ENCODE data around the gene TRIO.

GRCh38 chr5:14467251-14467650 lies 324.1 kb downstream of the TRIO start:
- TF ChIP-seq TAF1 (IDR thresholded peaks at IDR 0.05; ENCODE audit: borderline replicate concordance, insufficient read depth, low read length) = no peak
- no peak for TF ChIP-seq POLR2AphosphoS5 (IDR thresholded peaks at IDR 0.05; ENCODE audit: low read depth, low read length)
- no peak for TF ChIP-seq REST (IDR thresholded peaks at IDR 0.05; ENCODE audit: insufficient read depth in 1 of 2, low read depth in 2 of 2, low read length in 2 of 2)
- TF ChIP-seq SIN3A (IDR thresholded peaks at IDR 0.05; ENCODE audit: borderline replicate concordance, insufficient read depth, low read length) = no peak

Measured in PFSK-1 (cell line).